GM21515 (cell line): ENCODE measurements around the gene STX8.

Experiments
- ATAC-seq: cut with Tn5 transposase; IDR thresholded peaks from one replicate; pipeline ENCODE4 v1.9.1; 2021; ENCODE audit not compliant: unreplicated experiment

STX8 gene

DNA sequence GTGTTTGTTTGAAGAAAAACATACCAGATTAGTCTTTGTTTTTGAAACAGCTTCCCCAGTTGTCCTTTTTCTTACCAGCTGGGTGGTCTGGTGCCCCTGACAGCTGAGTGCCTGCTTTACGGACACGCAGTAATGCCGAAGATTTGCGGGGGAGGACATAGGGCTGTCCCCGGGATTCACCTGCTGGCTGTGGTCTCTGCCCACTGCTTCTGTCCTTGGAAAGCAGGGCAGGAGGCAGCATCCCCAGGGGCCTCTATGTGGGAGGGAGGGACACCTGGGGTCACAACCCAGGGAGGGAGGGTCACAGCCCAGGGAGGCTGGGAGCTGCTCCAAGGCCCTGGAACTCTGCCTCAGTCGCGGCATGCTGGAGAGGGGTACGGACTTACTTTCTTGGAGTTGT is 332.6 kb downstream of the STX8 start:
- no peak for ATAC-seq

DNA sequence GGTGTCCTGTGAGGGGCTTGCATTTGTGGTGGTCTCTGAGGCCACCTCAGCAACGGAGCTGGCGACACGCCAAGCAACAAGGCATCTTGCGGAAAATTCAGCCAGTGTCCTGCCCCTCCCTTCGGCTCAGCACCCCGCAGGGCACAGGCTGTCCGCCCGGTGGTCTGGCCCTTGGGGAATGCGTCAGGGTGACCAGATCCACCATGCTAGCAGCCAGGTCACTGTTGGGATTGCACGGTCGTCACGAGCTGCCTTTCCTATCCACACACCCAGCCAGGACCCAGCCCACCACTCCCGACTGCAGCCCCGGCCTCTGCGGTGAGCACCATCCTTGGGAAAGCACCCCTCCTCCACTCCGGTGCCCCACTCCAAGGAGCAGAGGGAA is 333.1 kb downstream of the STX8 start:
- no peak for ATAC-seq

DNA sequence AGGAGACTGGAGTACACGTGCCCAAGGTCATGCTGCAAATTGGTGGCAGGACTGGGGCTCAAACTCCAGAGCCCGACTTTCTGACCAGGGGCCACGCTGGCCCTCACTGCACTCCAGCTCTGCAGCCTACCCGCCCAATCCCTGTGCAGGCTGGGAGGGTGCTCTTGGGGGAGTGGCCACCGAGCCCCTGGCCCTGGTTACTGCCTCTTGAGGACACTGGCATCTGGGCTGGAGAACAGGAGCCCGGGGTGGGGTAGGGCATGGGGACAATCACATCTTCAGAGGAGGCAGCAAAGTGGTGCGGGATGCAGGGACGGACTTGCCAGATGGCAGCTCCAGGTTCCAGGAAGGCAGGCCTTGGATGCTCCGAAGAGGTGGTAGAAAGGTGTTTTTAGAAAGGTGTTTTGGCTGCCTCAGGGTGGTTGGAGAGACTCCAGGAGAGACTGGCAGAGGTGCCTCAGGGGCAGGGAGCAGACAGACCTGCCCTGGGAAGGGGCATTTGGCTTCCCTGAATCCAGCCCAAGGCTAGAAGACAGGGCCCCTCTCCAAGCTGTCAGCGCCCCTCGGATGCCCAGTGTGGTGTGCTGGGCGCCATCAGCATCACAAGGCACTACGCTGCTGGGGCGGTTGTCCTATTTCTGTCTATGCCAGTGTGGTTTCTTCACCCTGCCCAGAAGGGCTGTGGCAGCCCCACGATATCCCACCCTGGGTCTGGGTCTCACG is 333.7 kb downstream of the STX8 start:
- no peak for ATAC-seq

DNA sequence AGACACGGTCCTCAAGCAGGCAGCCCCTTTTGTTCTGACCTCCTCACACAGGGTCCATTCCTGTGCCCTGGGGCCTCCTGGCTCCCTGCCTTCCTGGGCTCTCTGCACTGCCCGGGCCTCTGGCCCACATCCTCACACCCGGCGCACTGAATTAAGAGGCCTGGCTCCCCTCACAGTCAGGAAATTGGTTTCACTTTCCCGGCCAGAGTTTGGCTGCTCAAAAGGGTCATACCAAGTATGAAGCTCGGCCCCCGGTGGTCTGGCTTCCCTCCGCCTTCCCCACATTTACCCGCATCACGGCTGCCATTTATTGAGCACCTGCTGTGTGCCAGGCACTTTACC is 334.3 kb downstream of the STX8 start:
- no peak for ATAC-seq

DNA sequence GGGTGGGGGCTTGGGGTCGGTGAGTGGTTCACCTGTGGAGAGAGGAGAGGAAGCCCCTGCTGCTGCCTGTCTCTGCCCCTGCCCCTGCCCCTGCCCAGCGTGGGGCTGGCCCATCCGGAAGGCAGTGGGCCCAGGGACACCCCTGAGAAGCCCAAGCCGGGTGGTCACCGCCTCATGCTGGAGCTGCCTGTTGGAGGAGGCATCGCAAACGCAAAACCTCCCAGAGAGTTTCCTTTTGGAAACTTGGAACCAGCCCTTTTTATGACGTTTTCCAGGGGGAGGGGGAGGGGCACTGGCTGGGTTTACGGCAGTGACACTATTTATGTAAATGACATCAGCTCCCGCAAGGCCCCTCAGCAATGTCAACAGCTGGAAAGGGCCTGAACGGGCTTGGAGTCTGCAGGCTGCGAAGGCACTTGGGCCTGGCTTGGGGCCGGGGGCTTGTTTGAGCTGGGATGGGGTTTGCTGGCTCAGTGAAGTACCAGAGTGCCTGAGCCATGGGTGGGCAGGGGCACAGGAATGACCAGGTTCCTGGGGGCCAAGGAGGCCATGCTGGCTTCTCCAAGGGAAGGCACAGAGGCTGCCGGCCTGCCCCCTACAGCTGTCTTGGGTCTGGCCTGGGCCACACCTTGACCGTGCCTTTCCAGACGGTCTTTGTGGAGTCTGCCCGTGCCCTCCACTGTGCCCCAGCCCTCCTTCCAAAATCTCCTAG is 334.8 kb downstream of the STX8 start:
- ATAC-seq: no peak

DNA sequence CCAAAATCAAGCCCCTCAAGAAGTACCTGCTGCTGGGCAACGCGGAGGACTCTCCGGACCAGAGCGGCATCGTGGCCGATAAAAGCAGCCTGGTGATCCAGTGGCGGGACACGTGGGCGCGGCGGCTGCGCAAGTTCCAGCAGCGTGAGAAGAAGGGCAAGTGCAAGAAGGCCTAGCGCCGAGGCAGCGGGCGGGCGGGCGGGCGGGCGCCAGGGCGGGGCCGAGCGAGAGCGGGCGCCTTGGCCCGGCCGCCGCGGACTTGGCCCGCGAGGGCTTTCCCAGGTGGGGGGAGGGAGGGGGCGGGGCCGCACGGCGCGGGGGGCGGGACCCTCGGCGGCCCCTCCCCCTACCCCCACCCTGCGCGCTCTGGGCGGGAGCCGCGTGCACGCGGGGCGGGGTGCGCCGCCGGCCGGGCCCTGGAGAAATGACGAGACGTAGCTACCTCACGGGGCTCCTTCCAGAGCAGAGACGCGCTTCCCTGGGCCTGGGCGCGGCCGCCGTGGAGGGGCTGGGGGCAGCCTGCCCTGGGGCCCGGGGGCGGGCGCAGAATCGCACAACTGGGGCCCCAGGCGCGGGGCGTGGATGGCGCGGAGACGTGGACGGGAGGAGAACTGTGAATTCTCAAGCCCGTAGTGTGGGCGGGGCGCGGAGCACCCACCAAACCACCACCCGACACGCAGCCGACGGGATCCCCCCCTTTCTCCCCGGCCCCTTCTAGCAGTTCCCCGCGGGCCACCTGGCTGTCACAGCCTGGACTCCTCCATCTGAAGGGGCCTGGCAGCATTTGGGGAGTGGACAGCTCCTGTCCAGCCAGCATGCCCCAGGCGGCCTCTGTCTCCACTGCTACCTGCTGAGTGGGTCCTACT is 335.6 kb downstream of the STX8 start:
- peak; percentile 44 for ATAC-seq

DNA sequence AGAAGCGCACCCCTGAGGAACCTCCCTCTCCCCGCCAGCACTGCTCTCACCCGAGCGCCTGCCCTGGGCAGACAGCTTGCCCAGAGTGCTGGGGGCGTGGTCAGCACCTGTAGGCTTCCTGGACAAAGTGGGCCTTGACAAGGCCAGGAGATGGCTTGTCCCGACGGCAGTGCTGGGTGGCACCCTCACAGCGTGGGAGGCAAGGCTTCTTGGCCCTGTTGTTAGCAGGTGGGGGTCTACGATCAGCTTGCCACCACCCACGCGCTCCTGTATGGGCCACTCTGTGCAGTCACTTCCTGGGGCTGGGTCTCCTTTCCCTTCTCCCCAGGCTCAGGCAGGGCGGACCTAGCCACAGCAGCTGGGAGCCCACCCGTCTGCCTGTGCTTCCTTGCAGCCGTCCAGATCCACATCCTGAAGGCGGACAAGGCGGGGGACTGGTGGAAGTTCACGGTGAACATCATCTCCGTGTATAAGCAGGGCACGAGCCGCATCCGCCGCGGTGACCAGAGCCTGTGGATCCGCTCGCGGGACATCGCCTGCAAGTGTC is 336.3 kb downstream of the STX8 start:
- no peak for ATAC-seq

DNA sequence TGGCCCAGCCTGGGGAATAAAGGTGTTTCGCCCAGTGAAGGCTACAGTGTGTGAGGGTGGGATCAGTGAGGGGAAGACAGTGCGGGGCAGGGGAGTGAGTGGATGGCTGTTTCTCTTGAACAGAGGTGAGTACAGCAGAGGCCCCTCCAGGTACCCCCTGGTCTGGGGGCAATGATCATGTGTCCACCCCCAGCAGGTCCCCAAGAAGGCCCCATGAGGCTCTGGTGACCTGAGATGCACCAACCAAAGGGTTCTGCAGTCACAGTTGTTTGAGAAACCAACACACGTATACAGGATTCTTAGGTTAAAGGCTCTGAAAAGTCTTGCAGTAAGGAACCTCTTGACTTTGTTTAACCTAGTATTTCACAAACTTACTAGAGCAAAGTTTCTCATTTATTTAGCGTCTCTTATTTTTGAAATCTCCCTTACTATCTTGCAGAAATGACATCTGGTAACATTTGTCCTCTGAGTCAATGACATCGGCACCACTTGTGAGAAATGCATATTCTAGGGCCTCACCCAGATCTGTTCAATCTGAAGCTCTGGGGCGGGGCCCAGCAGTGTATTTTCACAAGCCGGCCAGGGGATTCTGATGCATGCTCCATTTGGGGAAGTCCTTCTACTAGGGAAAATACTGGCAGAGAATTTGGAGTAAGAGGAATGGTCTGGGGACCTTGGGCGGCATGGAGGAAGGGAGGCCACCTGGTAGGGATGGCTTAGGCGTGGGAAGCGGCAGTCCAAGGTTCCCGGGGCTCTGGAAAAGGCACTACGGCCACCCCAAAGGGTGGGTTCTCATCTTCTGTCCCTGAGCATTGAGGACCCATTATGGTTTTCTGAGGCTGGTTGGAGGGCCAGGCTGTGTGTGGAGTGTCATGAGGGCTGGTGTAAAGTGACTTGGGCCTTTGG is 337.0 kb downstream of the STX8 start:
- ATAC-seq: no peak

DNA sequence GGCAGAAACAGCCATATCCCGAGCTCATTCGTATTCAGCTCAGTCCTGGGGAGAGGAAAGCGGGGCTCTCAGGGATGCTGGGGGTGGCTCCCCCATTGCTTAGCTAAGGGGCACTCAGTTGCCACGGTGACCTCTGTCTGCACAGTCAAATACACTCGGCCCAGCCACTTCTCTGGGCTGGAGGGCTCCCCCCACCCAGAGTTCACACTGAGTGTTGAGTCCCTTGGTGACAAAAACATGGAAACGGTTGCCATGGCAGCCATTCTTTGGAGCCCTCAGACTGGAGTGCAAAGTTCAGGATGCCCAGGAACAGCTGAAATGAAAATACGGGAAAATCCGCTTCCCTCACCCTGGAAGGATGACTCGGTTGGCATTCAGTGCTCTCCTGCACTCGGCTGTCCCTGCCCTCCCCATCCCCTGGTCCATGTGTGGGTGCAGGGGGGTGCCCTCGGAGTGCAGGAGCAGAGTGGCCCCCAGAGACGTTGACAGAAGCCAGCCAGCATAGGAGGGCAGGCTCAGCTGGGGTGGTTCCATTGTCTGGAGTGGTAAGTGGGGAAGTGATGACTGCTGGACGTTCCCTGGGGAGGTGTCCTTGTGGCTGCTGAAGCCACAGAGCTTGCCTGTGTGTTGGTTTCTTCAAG is 337.8 kb downstream of the STX8 start:
- ATAC-seq: no peak

DNA sequence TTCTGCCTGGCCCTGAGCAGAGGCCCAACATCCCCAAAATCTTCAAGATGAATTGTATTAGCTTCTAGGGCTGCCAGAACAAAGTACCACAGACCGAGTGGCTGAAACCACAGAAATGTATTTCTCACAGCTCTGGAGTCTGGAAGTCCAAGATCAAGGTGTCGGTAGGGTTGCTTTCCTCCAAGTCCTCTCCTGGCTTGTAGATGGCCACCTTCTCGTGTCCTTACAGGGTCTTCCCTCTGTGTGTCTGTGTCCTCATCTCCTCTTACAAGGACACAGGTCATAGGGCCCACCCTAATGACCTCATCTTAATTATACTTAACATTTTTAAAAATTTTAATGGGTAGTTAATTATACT is 338.6 kb downstream of the STX8 start:
- no peak for ATAC-seq

DNA sequence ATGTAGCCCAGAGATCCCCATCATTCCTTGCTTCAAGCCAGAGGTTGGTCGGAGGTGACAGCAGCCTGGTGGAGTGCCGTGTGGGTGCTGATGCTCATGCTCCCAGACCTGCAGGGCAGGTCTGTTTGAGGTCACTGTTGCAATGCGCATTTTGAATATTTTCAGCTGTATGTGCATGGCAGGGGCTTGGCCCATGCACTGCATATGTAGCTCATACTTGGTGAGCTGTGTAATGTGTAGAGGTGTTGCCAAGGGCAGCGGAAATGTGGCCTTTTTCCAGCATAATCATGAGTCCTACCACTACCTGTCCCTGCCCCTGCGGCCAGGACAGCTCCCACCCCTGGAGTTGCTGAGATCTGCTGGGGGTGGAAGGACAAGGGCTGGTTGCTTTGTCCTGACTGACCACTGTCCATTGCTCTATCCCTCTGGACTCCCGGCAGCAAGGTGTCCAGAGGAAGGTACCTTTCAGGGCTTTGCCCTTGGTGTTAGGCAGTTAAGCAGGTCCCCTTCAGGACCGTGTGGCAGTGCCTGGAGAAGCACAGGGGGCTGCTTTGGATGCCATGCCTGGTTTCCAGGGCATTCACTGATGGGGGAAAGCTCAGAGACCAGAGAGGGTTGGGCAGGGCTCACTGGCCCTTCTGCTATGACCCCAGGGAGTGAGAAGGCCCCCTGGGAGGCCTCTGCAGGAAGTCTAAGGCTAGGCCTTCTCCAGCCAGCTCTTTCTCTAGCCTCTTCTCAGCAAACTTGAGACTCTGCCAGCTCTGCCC is 339.2 kb downstream of the STX8 start:
- no peak for ATAC-seq

DNA sequence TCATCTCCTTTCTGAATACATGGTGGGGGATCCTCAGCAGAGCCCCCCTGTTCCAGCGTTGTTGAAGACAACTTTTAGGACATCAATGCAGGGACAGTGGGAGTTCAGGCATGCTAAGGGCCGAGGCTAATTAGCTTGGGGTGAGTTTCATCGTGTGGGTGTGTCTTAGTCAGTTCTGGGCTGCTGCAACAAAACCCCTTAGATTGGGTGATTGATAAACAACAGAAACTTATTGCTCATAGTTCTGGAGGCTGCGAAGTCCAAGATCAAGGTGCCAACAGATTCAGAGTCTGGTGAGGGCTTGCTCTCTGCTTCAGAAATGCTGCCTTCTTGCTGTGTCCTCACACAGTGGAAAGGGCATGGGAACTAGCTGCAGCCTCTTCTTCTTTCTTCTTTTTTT is 340.3 kb downstream of the STX8 start:
- no peak for ATAC-seq

DNA sequence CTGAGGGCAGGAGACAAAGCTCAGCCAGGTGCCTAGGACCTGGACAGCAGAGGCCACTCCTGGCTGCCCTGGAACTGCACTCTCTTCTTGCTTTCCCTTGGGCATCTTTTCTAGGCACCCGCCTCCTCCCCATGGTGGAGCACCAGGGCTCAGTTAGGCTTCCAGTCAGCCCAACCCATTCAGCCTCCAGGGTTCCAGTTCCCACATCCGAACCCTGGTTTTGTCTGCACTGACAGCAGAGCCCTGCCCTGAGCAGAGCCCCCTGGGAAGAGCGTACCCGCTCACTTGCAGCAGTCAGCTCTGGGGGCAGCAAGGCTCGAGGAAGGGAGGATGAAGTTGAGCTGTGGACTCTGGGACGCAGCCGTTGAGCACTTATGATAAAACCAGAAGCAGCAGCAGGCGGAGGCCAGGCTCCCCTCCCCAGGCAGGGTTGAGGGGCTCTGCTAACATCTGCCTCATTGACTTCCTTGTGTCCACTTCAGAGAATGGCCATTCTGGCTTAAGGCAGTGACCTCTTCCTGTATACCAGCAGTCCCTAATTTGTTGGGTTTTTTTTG is 341.2 kb downstream of the STX8 start:
- no peak for ATAC-seq

DNA sequence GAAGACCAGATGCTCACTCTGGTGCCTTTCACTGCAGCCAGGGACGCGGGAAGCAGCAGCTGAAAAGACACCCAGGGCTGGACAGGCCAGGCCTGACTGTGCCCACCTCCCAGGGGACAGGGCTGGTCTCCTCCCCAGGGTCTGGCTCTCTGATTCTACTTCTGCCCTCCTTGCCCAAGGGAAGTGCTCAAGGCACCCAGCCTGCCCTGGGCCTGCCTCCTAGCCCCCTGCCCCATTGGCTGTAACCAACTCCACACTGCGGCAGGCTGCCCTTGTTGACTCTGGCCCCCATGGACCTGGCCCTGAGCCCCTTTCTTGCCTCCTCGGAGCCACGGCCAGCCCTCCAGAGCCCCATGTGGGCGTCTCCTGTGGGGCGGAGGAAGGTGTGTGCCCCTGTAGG is 341.9 kb downstream of the STX8 start:
- no peak for ATAC-seq

DNA sequence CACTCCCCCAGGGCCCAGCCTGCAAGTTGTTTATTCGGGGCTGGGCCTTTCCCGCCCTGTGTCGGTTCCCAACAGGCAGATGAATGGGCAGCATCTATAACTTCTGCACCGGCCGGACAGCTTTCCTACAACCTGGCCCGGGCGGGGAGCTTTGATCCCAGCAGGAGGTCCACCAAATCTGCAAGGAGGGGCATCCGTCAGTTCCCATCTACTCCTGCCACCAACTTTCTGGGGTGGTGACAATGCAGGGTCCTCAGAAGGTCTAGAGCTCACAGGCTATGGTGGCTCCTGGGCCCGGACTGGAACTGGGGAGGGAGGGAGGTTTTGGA is 342.4 kb downstream of the STX8 start:
- ATAC-seq: no peak

DNA sequence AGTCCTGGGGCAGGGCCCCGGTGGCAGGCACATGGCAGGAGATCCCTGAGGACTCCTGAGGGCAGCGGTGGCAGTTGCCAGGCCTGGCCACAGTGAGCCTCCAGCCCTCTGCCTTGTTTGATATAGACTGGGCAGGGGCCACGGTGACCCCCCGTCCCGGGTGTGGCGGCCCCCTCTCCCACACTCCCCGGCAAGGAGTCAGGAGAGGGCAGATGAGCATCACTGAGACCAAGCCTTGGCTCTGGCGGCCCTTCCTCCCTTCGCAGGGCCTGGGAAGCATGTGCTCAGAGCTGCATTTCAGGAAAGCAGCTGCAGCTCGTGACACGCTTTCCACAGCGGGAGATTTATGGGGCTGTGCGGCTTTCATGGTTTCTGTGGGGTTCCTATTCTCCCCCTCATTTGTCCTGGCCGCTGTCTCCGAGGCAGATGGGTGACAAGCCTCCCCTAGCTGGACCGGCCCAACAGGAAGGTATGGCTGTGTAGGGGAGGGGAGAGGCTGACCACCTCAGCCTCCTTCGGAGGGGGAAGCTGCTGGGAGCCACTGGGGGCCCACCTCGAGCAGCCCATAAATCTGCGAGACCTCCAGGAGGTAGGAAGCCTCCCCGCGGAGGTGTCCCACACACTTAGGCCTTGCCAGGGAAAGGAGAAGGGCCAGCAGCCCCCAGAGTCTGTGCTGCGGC is 342.9 kb downstream of the STX8 start:
- ATAC-seq: no peak

DNA sequence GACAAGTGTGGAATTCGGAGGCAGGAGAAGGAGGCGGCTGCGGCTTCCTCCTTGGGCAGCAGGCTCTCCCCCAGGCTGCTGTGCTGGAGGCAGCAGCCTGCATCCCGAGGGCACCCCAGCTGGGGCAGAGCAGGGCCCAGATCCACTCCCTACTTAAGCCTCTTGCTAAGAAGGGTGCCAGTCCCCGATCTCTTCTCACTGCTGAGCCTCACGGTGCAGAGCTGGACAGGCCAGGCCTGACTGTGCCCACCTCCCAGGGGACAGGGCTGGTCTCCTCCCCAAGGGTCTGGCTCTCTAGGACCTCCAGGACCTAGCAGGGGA is 343.5 kb downstream of the STX8 start:
- no peak for ATAC-seq

DNA sequence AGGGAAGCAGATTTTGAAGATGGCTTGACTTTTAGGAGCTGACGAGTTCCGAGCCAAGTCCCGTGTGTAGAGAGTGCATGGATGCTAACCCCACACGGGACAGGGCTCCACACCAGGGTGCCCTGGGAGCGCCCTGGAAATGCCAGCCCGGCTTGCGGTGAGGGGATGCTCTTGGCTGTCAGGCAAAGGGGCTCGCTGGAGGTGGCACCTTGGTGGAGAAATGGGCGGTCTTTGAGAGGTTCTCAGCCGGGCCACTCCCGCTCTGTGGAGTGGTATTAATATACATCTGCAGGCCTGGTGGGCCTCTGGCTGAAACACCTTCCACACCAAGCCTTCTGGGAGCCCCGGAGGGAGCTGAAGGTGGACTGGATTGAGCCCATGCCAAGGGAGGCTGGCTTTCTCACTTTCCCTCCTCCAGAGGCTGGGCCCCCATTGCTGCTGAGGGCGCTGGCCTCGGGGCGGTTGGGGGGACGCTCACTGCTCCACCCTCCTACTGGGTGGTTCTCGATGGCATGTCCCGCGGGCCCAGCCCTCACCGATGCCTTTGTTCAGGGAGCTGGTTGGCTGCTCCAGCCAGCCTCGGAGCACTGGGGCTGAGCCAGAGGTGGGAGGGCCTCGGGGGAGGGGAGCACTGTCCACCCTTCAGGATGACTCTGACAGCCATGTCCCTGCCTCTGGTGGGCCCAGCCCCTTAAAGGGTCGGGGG is 344.0 kb downstream of the STX8 start:
- ATAC-seq: no peak
